Measurements from ENCODE around the gene TSHZ2.

- TF ChIP-seq CTCF (IDR thresholded peaks at IDR 0.05; ENCODE audit: low read depth, low read length) (no peak), EZH2phosphoT487 (IDR thresholded peaks at IDR 0.05; ENCODE audit: low read depth) (no peak)
Observed at GRCh38 chr20:53032046-53032445, 59.9 kb downstream of the TSHZ2 start.
